CD4-positive, alpha-beta T cell treated with Interleukin-4 for 1 hour (primary cell): ENCODE measurements around the gene SLC51B.
"Not testable (repeated sequence)": the region's sequence is repeated elsewhere in the genome, so short reads cannot be mapped to it uniquely, and the experiment has no call there.

Experiments
- DNase-seq, 2 donors: peaks; one replicate each; pipeline ENCODE4 v3.0.0-alpha.2; 2020 to 2022

Gene SLC51B

GRCh38 chr15:65044724-65045481 is at the start of gene SLC51B:
Gene SLC51B, plus strand, starts transcription at chr15:65045387. Its CDS starts 4,618 bp downstream, at chr15:65050005.
- DNase-seq: no peak

GRCh38 chr15:64997066-64997465 is 48.1 kb upstream of the SLC51B start:
- DNase-seq: no peak

GRCh38 chr15:64997745-64998375 is 47.3 kb upstream of the SLC51B start:
- DNase-seq: no peak

- no peak for DNase-seq
Measured at GRCh38 chr15:65004993-65005392, 40.2 kb upstream of the SLC51B start.

- DNase-seq: no peak
Measured at GRCh38 chr15:65006876-65007275, 38.3 kb upstream of the SLC51B start.

- no peak for DNase-seq
Measured at GRCh38 chr15:65008983-65009382, 36.2 kb upstream of the SLC51B start.

GRCh38 chr15:65011198-65011597 is 34.0 kb upstream of the SLC51B start:
- DNase-seq: not testable (repeated sequence)

- no peak for DNase-seq
Measured at GRCh38 chr15:65020419-65020818, 24.8 kb upstream of the SLC51B start.

GRCh38 chr15:65021488-65021887 is 23.7 kb upstream of the SLC51B start:
- DNase-seq: no peak

- no peak for DNase-seq
Measured at GRCh38 chr15:65026756-65027155, 18.4 kb upstream of the SLC51B start.

- DNase-seq: no peak
Measured at GRCh38 chr15:65027593-65027992, 17.6 kb upstream of the SLC51B start.

GRCh38 chr15:65028338-65028737 is 16.8 kb upstream of the SLC51B start:
- peak in 1 of 2 donors; percentile 13 for DNase-seq

- peak; percentile 90 to 93 for DNase-seq
Measured at GRCh38 chr15:65028921-65029735, 16.1 kb upstream of the SLC51B start, which contains the start of gene MTFMT. Gene MTFMT, minus strand, starts transcription at chr15:65029639. Its CDS starts 26 bp downstream, at chr15:65029613.

GRCh38 chr15:65029736-65030208 is 15.4 kb upstream of the SLC51B start:
- DNase-seq: no peak

- DNase-seq: peak; percentile 44 to 56
Measured at GRCh38 chr15:65032801-65033537, 12.2 kb upstream of the SLC51B start.

GRCh38 chr15:65033659-65034269 is 11.4 kb upstream of the SLC51B start:
- DNase-seq: peak; percentile 24 to 56

GRCh38 chr15:65034719-65035118 is 10.5 kb upstream of the SLC51B start:
- DNase-seq: no peak

GRCh38 chr15:65037309-65037708 is 7.9 kb upstream of the SLC51B start:
- DNase-seq: no peak

- DNase-seq: no peak
Measured at GRCh38 chr15:65038428-65038827, 6.8 kb upstream of the SLC51B start.

- no peak for DNase-seq
Measured at GRCh38 chr15:65038836-65039235, 6.4 kb upstream of the SLC51B start.

GRCh38 chr15:65040461-65040860 is 4.7 kb upstream of the SLC51B start:
- DNase-seq: no peak

- no peak for DNase-seq
Measured at GRCh38 chr15:65041787-65042186, 3.4 kb upstream of the SLC51B start.
